ENCODE measurements around the gene SRGAP3. TPM values are rescaled to one million over a fixed set of nuclear protein-coding genes. Genes with fewer than 3 reads are reported as not detected.

Gene SRGAP3
- total RNA-seq, 1 experiment from 2014 or later: not detected

GRCh38 chr3:9246189-9246588, 3.3 kb downstream of the SRGAP3 start:
- no peak for DNase-seq
- H3K4me3 ChIP-seq: no peak overlapping the region

GRCh38 chr3:9244495-9245183, 4.8 kb downstream of the SRGAP3 start:
- no peak for DNase-seq
- Histone ChIP-seq H3K27me3 (peaks cover 7% of the 10 kb centered on the region; the same call in 1 of the 2 replicates), H3K27ac (no peak overlapping the region)

More at GRCh38 chr3:9246189-9246588, 3.3 kb downstream of the SRGAP3 start:
- no peaks in the 10 kb centered on the region for H3K36me3 ChIP-seq
- peaks cover under 1% of the 10 kb centered on the region; the same call in 1 of the 2 replicates for H3K27me3 ChIP-seq
- H3K9me3 ChIP-seq (replicated peaks): no peaks in the 10 kb centered on the region
- H3K27ac ChIP-seq: no peak overlapping the region
- H3K4me1 ChIP-seq: no peaks in the 10 kb centered on the region

DNA sequence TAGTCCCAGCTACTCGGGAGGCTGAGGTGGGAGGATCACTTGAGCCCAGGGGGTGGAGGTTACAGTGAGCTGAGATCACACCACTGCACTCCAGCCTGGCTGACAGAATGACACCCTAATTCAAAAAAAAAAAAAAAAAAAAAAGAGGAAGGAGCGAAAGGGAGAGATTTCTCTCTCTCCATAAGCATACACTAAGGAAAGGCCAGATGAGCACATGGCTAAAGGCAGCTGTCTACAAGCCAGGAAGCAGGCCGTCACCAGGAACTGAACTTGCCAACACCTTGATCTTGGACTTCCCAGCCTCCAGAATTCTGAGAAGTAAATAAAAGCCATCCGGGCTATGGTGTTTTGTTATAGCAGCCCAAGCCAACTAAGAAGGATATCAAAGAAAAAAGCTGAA, 7.5 kb downstream of the SRGAP3 start:
- Histone ChIP-seq H3K9me3 (replicated peaks) (no peaks in the 10 kb centered on the region), H3K4me3 (no peak overlapping the region), H3K4me1 (no peaks in the 10 kb centered on the region), H3K27ac (no peak overlapping the region), H3K27me3 (peaks cover 7% of the 10 kb centered on the region; the same call in 1 of the 2 replicates), H3K36me3 (no peaks in the 10 kb centered on the region)
- no peak for DNase-seq

More at GRCh38 chr3:9244495-9245183, 4.8 kb downstream of the SRGAP3 start:
- Histone ChIP-seq H3K9me3 (replicated peaks) (no peaks in the 10 kb centered on the region), H3K4me3 (no peak overlapping the region), H3K4me1 (no peaks in the 10 kb centered on the region), H3K36me3 (no peaks in the 10 kb centered on the region)

DNA sequence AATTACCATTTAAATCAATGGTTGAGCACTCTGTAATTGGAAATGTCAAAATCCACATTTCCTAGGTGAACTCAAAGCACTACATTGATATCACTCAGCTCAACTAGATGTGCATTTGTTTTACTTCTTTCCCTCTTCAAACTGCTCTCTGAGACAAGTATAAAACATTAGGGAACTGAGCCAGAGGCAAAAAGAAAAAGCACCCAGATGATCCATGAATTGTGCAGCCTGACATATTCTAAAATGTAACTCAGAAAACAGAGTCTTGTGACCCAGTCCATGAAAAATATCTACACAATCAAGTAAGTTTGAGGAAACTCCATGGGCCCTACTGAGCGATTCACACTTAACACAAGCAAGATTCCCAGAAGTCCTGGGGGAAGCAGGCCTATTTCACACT, 9.8 kb downstream of the SRGAP3 start:
- no peaks in the 10 kb centered on the region for H3K9me3 ChIP-seq (replicated peaks)
- H3K27ac ChIP-seq: no peak overlapping the region
- H3K4me1 ChIP-seq: no peaks in the 10 kb centered on the region
- H3K4me3 ChIP-seq: no peak overlapping the region
- no peak for DNase-seq
- no peaks in the 10 kb centered on the region for H3K36me3 ChIP-seq
- H3K27me3 ChIP-seq: peaks cover 7% of the 10 kb centered on the region; the same call in 1 of the 2 replicates

DNA sequence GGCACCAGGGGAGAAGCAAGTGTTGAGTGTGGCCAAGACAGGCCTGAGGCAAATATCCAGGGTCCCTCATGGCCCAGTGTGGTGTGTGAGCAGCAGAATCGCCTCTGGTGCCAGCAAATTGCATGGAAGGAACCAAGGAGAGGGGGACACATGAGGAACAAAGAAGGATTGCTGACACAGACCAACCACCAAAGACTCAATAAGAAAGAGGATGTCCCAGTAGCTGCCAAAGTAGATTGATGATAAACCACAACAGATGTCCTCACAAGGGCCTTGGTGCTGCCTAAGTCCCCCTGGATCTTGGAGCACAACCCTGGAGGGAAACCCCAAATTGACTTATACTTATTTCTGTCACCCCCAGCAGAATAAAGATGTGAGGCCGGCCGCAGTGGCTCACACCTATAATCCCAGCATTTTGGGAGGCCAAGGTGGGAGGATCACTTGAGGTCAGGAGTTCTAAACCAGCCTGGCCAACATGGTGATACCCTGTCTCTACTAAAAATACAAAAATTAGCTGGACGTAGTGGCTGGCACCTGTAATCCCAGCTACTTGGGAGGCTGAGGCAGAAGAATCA, 10.6 kb downstream of the SRGAP3 start:
- Histone ChIP-seq H3K36me3 (no peaks in the 10 kb centered on the region), H3K27me3 (peaks cover 7% of the 10 kb centered on the region; the same call in 1 of the 2 replicates), H3K4me1 (no peaks in the 10 kb centered on the region), H3K4me3 (no peak overlapping the region), H3K9me3 (replicated peaks) (no peaks in the 10 kb centered on the region), H3K27ac (no peak overlapping the region)
- no peak for DNase-seq

DNA sequence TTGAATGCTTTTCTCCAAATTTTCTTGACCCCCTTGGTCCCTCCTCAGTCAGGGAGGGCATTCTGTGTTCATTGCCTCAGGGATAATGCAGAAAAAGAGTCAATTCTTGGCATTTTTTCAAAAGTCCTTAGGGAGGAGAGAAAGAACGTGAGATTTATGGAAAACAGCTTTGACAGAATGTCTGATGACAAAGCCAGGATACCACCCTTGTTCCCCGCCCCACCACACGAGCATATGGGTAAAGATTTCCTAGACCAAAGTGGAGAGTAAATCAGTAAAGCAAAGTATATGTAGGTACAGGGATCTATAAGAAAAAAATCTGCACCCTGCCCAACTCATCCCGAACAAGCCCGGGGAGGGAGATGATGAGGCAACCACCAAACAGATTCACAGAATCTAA, 11.2 kb downstream of the SRGAP3 start:
- Histone ChIP-seq H3K27ac (no peak overlapping the region), H3K4me1 (no peaks in the 10 kb centered on the region), H3K36me3 (no peaks in the 10 kb centered on the region), H3K27me3 (peaks cover 7% of the 10 kb centered on the region; the same call in 1 of the 2 replicates), H3K4me3 (no peak overlapping the region), H3K9me3 (replicated peaks) (no peaks in the 10 kb centered on the region)
- no peak for DNase-seq

DNA sequence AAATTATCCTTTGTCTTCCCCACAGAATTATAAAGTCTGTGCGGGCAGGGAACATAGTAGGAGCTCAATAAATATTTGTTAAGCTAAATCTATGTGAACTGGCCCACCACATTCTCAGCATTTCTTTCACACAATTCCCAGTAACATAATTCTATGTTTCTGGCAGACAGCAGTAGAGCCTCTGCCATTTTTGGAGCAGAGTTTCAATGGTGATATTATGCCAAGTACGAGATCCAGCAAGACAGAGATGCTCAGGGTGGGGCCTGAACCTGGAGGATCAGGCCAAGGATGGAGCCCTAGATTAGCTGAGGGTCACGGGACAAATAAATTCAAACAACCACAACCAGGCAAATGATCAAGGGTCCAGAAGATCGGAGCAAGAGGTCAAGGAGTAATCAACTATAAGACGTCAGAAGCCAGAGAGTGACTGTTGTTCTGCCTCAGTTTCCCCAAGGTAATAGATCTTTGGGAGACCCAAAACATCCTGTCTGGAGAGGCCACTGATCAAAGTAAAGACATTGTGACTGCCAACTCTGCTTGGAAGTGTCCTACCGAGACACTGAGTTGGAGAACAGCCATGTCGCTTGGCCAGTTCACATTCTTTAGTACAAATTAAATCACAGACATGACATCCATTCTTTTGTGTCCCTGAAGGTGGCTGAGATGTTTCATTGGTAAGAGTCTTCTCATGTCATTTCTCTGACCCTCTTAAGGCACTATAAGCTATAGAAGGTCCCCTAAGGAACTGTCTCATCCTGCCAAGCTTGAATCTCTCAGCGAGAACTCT, 15.4 kb downstream of the SRGAP3 start:
- H3K4me3 ChIP-seq: no peak overlapping the region
- no peaks in the 10 kb centered on the region for H3K9me3 ChIP-seq (replicated peaks)
- H3K27me3 ChIP-seq: peaks cover 16% of the 10 kb centered on the region
- H3K36me3 ChIP-seq: no peaks in the 10 kb centered on the region
- H3K27ac ChIP-seq: no peak overlapping the region
- no peaks in the 10 kb centered on the region for H3K4me1 ChIP-seq
- DNase-seq: no peak

DNA sequence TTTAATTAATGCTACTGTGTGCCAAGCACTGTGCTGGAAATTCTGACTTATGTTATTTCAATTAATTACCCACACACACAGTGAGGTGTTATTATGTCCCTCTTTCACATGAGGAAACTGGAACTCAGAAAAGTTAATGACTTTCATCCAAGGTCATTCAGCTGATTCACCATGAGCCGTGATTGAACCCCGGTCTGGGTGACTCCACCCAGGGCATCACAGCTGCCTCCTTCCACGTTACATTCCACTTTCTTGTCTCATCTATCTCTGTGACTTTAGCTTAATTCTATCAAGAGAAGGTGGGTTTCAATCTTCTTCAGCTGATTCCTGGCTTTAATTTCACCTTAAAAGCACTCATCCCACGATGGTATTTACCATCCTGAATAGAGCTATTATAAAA, 16.3 kb downstream of the SRGAP3 start:
- Histone ChIP-seq H3K9me3 (replicated peaks) (no peaks in the 10 kb centered on the region), H3K27ac (no peak overlapping the region)

DNA sequence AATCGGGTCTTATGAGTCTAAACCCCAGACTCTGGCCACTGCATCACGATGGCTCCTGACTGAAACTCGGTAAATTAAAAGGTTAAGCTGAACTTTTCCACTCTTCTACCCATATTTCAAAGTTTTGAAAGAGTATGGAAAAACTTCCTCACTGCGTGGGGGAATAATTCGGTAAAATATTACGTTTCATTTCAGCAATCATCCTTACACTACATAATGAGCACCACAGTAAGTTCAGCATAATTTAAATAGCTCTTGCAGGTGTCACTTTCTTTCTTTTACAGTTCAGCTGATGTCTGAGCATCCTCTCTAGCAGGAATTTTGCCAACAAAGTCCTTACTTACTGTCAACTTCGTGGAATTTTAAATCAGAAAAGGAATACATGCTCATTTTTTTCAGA, 17.5 kb downstream of the SRGAP3 start:
- Histone ChIP-seq H3K36me3 (no peaks in the 10 kb centered on the region), H3K4me3 (no peak overlapping the region), H3K4me1 (no peaks in the 10 kb centered on the region), H3K27ac (no peak overlapping the region), H3K27me3 (peaks cover 16% of the 10 kb centered on the region), H3K9me3 (replicated peaks) (no peaks in the 10 kb centered on the region)
- DNase-seq: no peak

More for the DNA sequence above, 16.3 kb downstream of the SRGAP3 start:
- no peaks in the 10 kb centered on the region for H3K4me1 ChIP-seq
- no peak overlapping the region for H3K4me3 ChIP-seq
- peaks cover 16% of the 10 kb centered on the region for H3K27me3 ChIP-seq
- H3K36me3 ChIP-seq: no peaks in the 10 kb centered on the region
- no peak for DNase-seq

DNA sequence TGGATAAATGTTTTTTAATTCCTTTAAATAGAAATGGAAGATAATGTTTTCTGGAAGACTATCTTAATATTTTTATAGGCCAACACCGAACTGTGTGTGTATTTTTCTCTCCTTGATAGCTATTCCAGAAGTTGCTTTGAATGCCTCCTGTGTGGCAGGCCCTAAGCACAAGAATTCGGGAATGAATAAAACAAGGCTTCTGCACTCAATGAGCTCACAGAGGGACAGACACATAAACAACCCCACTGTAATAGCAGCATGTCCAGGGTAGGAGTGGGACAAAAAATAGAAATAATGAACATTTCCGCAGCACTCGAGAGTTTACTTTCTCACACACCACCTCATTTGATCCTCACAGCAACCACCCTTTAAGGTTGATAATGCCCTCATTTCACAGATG, 18.0 kb downstream of the SRGAP3 start:
- no peaks in the 10 kb centered on the region for H3K4me1 ChIP-seq
- DNase-seq: no peak
- H3K36me3 ChIP-seq: no peaks in the 10 kb centered on the region
- no peak overlapping the region for H3K27ac ChIP-seq
- H3K4me3 ChIP-seq: no peak overlapping the region
- peaks cover 16% of the 10 kb centered on the region for H3K27me3 ChIP-seq
- no peaks in the 10 kb centered on the region for H3K9me3 ChIP-seq (replicated peaks)

GRCh38 chr3:9231006-9231405, 18.4 kb downstream of the SRGAP3 start:
- Histone ChIP-seq H3K27me3 (peaks cover 16% of the 10 kb centered on the region), H3K4me3 (no peak overlapping the region), H3K27ac (no peak overlapping the region), H3K4me1 (no peaks in the 10 kb centered on the region), H3K9me3 (replicated peaks) (no peaks in the 10 kb centered on the region), H3K36me3 (no peaks in the 10 kb centered on the region)
- DNase-seq: no peak

GRCh38 chr3:9230596-9230995, 18.9 kb downstream of the SRGAP3 start:
- no peak for DNase-seq
- Histone ChIP-seq H3K9me3 (replicated peaks) (no peaks in the 10 kb centered on the region), H3K4me3 (no peak overlapping the region), H3K27ac (no peak overlapping the region), H3K4me1 (no peaks in the 10 kb centered on the region), H3K27me3 (peaks cover 16% of the 10 kb centered on the region), H3K36me3 (no peaks in the 10 kb centered on the region)

DNA sequence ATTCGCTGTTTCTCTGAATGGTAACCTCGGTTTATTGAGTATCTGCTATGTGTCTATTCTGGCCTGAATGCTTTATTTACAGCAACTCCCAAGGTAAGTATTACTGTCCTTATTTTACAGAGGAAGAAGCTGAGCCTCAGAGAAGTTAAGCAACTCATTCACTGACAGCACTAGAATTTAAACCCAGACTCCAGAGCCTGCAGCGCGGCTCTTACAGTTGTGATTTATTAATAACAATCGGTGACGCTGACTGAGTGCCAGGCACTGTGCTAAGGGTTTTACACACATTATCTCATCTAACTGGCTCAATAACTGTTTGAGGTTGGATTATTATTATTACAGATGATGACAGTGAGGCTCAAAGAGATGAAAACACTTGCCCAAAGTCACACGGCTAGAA, 19.6 kb downstream of the SRGAP3 start:
- H3K27me3 ChIP-seq: peaks cover 20% of the 10 kb centered on the region
- no peak for DNase-seq
- no peaks in the 10 kb centered on the region for H3K36me3 ChIP-seq
- H3K9me3 ChIP-seq (replicated peaks): no peaks in the 10 kb centered on the region
- no peak overlapping the region for H3K4me3 ChIP-seq
- no peaks in the 10 kb centered on the region for H3K4me1 ChIP-seq
- H3K27ac ChIP-seq: no peak overlapping the region

DNA sequence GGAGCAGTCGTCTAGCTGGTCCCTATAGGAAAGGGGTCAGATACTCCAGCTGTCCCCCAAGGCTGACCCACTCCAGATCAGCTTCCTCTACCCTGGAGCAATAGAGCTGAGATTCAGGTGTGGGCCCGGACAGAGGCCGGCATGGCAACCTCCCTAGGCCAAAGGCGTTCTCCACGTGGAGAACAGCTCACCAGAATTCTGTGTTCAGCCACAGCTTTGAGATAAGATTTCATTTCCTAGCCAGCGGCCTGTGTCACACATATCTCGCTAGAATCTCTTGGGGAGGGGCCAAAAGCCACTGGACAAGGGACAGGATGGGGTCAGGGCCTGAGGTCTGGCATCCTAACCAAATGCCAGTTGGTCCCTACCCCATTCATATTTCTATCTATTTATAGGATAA, 20.1 kb downstream of the SRGAP3 start:
- no peak overlapping the region for H3K4me3 ChIP-seq
- no peak overlapping the region for H3K27ac ChIP-seq
- peaks cover 20% of the 10 kb centered on the region for H3K27me3 ChIP-seq
- no peak for DNase-seq
- H3K36me3 ChIP-seq: no peaks in the 10 kb centered on the region
- H3K9me3 ChIP-seq (replicated peaks): no peaks in the 10 kb centered on the region
- no peaks in the 10 kb centered on the region for H3K4me1 ChIP-seq

GRCh38 chr3:9226326-9226725, 23.1 kb downstream of the SRGAP3 start:
- Histone ChIP-seq H3K4me1 (no peaks in the 10 kb centered on the region), H3K36me3 (no peaks in the 10 kb centered on the region), H3K27me3 (peaks cover 18% of the 10 kb centered on the region), H3K9me3 (replicated peaks) (no peaks in the 10 kb centered on the region), H3K4me3 (no peak overlapping the region), H3K27ac (no peak overlapping the region)
- no peak for DNase-seq
